Activated T-cell treated with anti-CD3 and anti-CD28 coated beads, Interleukin-2, amount 50 U/mL, for 1 hour (primary cell): ENCODE measurements around the gene SCPEP1.
"Not testable (repeated sequence)": the region's sequence is repeated elsewhere in the genome, so short reads cannot be mapped to it uniquely, and the experiment has no call there.

Experiments
- DNase-seq: peaks from one replicate; pipeline ENCODE4 v3.0.0-alpha.2; 2020

SCPEP1 gene

DNA sequence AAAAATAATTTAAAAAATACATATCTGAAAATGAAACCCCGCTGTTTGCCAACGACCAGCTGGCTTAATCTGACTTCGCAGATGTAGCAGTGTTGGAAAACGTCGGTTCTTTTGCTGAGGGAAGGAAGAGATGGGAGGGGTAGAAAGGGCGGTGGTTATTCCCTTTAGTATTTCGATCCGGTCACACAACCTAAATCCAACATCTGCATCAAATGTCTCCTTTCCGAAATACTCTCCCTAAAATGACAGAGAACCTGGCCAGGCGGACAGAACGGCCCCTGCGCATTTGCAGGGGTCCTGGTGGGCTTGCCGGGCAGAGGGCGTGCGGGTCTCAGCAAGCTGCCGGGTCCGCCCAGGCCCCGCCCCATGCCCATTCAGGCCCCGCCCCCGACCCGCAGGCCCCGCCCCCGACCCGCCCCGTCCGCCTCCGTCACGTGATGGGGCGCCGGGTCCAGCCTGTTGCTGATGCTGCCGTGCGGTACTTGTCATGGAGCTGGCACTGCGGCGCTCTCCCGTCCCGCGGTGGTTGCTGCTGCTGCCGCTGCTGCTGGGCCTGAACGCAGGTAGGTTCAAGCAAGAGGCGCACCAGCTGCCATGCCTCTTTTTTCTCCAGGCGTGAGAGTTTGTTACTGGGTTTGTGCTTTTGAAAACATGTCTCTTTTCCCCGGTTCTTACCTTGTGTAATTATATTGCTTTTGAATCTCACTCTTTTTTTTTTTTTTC lies at the start of gene SCPEP1:
SCPEP1 (plus strand) TSS at position 459 of the 723 bp plus-strand sequence; CDS start at position 488, 29 bp downstream.
- DNase-seq, result peak; percentile 90

DNA sequence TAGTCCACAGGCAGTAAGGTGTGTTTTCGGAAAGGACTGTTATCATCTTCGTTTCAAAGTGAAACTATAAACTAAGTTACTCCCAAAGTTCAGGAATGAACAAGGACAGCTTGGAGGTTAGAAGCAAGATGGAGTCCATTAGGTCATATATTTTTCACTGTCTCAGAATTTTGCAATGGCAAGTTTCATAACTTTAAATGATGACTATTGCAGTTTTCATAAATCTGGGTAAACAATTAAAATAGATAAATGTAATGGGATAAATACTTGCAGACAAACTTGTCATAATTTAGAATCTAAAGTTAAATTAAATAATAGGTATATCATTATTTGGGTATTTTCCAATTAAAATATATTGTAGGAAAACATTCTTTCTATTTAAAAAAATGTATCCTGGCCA lies 49.3 kb upstream of the SCPEP1 start:
- no peak for DNase-seq

- no peak for DNase-seq
Observed at GRCh38 chr17:56929362-56929969, 48.5 kb upstream of the SCPEP1 start.

DNA sequence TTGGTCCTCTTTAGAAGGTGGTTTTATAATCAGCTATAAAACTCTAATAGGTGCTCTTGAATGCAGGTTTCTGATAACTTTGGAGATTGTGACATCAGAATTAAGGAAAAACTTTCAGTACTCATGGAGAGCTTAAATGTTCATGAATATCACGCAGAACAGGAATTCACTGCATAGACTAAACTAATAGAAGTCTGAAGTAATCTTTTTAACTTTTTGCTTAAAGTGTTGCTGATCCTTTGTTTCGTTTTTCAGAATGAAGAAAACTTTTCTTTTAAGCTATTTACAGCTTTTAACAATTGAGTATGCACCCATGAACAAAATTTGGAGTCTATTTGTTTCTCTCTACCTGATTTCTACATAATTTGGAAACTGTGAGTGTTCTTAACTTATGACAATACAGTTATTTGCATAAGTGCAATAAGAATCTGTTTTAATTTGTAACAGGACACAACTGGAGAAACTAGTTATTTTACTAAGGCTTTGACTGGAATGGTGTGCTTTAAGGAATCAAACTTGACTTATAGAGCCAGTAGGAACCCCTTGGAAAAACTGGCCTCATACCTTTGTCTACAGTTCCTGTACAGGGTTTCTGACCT lies 47.1 kb upstream of the SCPEP1 start:
- DNase-seq, result no peak

GRCh38 chr17:56933151-56933745 lies 44.7 kb upstream of the SCPEP1 start:
- DNase-seq, result no peak

GRCh38 chr17:56933868-56934267 lies 44.1 kb upstream of the SCPEP1 start:
- no peak for DNase-seq

DNA sequence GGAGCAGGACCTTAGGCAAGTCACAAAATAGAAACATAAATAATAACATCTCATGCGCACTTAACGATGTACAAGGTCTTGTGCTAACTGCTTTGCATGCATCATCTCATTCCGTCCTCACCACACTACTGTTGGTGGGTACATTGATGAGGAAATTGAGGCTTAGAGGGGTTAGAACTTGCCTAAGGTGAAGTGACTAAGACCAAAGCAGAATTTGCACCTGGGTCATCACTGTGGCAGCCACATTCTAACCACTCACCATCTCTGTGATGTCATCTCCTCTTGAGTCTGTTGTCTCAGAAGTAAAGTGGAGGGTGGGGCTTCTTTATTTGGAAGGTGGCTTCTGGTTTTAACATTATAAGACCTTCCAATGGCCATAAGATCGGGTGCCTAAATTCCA lies 43.7 kb upstream of the SCPEP1 start:
- no peak for DNase-seq

GRCh38 chr17:56935461-56935860 lies 42.5 kb upstream of the SCPEP1 start:
- DNase-seq, result no peak

DNA sequence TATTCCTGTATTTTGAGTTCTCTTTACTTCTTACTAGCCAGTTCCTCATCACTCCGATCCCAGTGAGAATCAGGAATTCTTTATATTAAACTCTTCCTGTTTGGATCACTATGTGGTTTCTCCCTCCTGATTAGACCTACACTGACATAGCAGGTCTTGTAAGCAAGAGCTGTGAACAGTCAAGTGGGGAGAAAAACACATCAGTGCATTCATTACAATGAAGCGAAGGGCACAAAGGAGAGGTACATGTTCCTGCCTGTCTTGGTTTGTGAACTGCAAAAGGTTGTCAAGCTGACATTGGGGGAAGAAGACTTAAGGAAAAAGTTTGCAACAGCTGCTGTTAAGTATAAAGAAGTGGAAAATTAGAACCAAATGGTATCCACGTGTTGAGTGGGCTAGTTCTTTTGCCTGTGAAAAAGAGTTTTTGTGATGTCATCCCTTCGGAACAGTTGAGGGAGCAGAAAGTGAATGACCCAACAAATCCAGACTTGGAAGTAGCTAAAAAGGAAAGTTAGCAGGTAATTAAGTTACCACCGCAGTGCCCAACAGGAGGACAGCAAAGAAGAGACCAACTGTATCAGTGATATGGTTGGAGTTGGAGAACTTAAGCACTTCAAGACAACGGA lies 41.1 kb upstream of the SCPEP1 start:
- no peak for DNase-seq

GRCh38 chr17:56937687-56938086 lies 40.2 kb upstream of the SCPEP1 start:
- no peak for DNase-seq

DNA sequence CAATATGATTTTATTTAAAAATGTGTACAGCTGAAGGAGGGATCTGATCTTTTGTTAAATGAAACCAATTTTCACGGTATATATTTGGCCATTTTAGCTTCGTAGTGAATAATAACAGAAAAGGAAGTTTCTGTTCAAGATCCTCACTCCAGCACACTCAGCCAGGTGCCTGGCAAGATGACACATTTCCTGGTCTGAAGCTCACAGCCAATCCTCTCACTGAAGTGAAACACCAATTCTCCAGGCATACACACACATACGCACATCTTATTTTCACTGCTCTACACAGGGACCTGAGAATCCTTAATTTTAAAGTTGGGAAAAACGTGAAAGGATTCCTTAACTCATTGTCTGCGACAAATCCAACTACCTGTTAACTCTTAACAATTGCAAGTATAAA lies 39.7 kb upstream of the SCPEP1 start:
- DNase-seq, result not testable (repeated sequence)

DNA sequence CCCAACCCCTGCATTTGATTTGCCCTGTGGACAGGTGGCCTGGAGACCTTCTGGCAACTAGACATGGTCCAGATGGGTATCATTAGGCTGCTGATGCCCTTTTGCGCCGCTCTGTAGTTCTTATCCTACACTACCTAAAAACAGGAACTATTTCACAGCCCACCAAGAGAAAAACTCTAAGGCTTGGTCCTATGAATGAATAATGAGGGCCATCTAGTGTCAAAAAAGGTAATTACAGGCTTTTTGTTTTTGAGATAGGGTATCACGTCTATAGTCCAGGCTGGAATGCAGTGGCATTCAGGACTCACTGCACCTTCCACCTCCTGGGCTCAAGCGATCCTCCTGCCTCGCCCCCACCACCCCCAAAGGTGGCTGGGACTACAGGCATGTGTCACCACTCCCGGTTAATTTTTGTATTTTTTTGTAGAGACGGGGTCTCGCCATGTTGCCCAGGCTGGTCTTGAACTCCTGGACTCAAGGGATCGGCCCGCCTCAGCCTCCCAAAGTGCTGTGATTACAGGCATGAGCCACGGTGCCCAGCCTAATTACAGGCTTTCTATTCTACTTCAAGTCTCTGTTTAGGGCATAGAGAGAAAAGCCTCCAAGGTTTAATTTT lies 38.0 kb upstream of the SCPEP1 start:
- DNase-seq, result no peak

DNA sequence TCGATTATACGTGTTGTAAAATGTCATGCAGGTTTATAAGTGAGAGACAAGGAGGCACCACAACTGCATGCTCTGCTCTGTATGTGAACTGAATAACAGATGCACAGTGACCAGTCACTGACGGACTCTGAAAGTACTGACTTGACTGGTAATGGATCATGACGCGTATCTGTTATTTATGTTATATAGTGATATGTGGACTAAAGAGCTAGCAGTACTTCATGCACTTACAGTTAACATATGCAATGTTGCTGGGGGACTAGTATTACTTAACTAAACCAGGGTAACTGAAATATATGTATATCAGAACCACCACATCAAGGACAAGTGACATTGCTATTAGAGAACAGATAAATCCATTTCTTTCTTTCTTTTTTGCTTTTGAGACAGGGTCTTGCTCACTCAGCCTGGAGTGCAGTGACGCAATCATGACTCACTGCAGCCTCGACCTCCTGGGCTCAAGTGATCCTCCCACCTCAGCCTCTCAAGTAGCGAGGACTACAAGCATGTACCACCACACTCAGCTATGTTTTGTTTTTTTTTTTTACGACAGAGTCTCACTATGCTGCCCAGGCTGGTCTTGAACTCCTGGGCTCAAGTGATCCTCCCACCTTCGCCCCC lies 34.3 kb upstream of the SCPEP1 start:
- DNase-seq, result no peak

DNA sequence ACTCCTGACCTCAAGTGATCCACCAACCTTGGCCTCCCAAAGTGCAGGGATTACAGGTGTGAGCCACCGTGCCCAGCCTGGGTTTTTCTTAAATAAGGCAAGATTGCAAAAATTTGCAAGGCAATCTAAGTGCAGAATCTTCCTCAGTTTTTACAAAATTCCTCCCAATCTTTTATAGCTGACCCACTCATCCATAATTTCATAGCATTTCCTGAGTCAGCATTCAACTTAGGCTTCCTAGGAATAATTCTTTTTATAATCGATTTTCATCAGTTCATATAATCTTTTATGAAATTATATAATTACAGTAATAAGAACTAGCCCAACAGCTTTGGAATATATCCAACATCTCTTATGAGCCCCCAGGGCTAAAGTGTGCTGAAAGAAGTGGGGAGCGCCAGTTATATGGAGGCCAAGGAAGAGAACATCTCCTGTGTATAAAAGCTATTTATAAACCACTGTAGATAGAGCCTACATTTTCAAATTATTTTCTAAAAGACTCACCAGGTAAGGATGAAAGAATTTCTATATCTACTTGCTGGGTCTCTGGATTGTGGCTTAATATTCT lies 31.9 kb upstream of the SCPEP1 start:
- no peak for DNase-seq

- no peak for DNase-seq
Observed at GRCh38 chr17:56947741-56948140, 30.2 kb upstream of the SCPEP1 start.

- no peak for DNase-seq
Observed at GRCh38 chr17:56948491-56948890, 29.4 kb upstream of the SCPEP1 start.

DNA sequence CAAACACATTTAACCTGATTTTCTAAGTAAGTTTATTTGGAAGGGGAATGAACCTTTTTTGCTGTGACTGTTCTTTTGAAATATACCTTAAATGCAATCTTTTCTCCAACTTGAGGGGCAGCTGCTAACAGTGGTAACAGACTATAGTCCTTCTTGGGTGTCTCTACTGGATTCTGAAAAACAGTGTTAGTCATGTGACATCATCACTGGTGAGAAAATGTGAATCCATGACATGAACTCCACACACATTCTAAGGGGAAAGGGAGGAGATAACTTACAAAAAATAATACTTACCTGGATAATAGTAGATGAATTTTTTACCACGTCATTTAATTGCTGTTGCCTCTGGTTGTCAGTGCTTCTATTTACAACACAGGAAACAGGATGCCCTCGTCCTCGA lies 28.3 kb upstream of the SCPEP1 start:
- no peak for DNase-seq

- no peak for DNase-seq
Observed at GRCh38 chr17:56956992-56957391, 20.9 kb upstream of the SCPEP1 start.

GRCh38 chr17:56960596-56961538 lies 17.1 kb upstream of the SCPEP1 start, which contains the start of gene COIL:
TSS of gene COIL (minus strand) at chr17:56961050. CDS start at chr17:56961019, 31 bp downstream.
- DNase-seq, result peak; percentile 95

DNA sequence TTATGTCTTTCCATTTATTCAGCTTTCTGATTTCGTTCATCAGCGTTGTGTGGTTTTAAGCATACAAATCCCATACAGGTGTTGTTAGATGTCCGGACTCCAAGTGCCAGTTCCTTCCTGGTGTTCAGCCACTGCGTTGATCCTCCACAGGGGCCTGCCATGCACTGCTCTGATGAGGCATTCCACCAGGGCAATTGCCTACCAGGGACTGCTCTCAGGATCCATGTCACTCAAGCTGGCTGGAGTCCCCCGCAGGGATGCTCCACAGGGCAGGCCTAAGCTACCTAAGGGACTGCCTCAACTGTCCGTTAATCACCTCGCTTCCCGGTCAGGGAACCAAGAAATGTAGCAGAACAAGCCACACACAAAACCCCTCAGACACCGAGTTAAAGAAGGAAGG lies 12.7 kb upstream of the SCPEP1 start:
- DNase-seq, result not testable (repeated sequence)

- not testable (repeated sequence) for DNase-seq
Observed at GRCh38 chr17:56965681-56966080, 12.2 kb upstream of the SCPEP1 start.
